ENCODE results near the gene PACSIN1. TPM values are rescaled to one million over a fixed set of nuclear protein-coding genes. Genes with fewer than 3 reads are reported as not detected.

PACSIN1 gene
- total and polyA plus RNA-seq, 4 donors, result 0.03 to 0.17 (median 0.15) TPM

DNA sequence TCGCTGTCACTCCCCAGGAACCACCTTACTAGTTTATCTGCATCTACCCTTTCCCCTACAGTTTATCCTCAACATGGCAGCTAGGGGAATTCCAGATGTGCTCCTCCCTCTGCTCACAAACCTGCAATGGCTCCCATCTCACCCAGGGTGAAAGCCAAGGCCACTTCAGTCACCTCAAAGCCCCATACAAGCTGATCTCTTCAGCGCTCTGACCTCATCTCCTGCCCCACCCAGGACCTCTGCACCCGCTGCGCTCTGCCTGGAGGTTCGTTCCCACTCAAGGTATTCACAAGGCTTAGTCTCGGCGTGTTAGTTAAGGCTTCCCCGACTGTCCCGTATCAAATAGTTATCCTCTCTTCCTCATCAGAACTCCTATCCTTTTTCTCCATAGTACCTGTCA is 118.8 kb downstream of the PACSIN1 start:
- no peak for TF ChIP-seq GABPA (IDR thresholded peaks at IDR 0.05 in 1 of 2, conservative IDR thresholded peaks at IDR 0.05 in 1 of 2)
- TF ChIP-seq, protein P1, sequence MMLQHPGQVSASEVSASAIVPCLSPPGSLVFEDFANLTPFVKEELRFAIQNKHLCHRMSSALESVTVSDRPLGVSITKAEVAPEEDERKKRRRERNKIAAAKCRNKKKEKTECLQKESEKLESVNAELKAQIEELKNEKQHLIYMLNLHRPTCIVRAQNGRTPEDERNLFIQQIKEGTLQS (IDR thresholded peaks at IDR 0.05), result no peak
- TF ChIP-seq HNF4G (IDR thresholded peaks at IDR 0.05), result no peak
- no peak for TF ChIP-seq SP1 (IDR thresholded peaks at IDR 0.05)
- TF ChIP-seq YY1 (IDR thresholded peaks at IDR 0.05), result no peak
- TF ChIP-seq RAD21 (IDR thresholded peaks at IDR 0.05), result no peak
- TF ChIP-seq HNF4A (conservative IDR thresholded peaks at IDR 0.05), result no peak
- no peak for TF ChIP-seq TAF1 (conservative IDR thresholded peaks at IDR 0.05)
- TF ChIP-seq FOXA2 (IDR thresholded peaks at IDR 0.05), result no peak
- Histone ChIP-seq H3K9me3 (ENCODE audit: control insufficient read depth in 4 of 4, low read length in 3 of 4) (no peaks in the 10 kb centered on the region), H3K4me1 (ENCODE audit: control insufficient read depth in 4 of 4, insufficient read depth in 4 of 4, low read length in 3 of 4) (no peaks in the 10 kb centered on the region), H3K9ac (ENCODE audit: low read depth in 1 of 2, low read length in 2 of 2) (no peak overlapping the region), H3K4me3 (ENCODE audit: low read depth in 1 of 3, low read length in 3 of 3) (no peak overlapping the region), H3K27ac (ENCODE audit: low read depth in 1 of 2, low read length in 2 of 2) (no peak overlapping the region), H3K36me3 (ENCODE audit: control insufficient read depth in 4 of 4, insufficient read depth in 3 of 4, low read depth in 1 of 4, low read length in 3 of 4) (peaks cover 4 to 18% (median 6%) of the 10 kb centered on the region in 4 donors), H3K27me3 (ENCODE audit: control insufficient read depth in 4 of 4, insufficient read depth in 4 of 4, low read length in 3 of 4) (no peaks in the 10 kb centered on the region)
- no peak for DNase-seq (ENCODE audit: low spot score)
- WGBS, result 86% methylated on average over 9 of the region's 9 CpGs

Other genes with a start within 250 kb of the PACSIN1 start
- gene HMGA1, start 229.2 kb upstream of the PACSIN1 start, total RNA-seq, result 100 to 1,000 TPM in 1 of 2 donors, 1 to 10 TPM in 1; 4.2 to 118 TPM
- gene HMGA1, start 229.2 kb upstream of the PACSIN1 start, polyA plus RNA-seq, result 1 to 10 TPM; 7.9 to 9.2 TPM
- gene SMIM29, start 217.1 kb upstream of the PACSIN1 start, total RNA-seq, result 1 to 10 TPM; 2.4 to 2.6 TPM
- gene SMIM29, start 217.1 kb upstream of the PACSIN1 start, polyA plus RNA-seq, result 10 to 100 TPM; 10.8 to 11.3 TPM
- gene NUDT3, start 73.4 kb upstream of the PACSIN1 start, total RNA-seq, result 10 to 100 TPM; 11.3 to 20.2 TPM
- 1 to 10 TPM; 3.2 to 7.6 TPM for gene NUDT3, start 73.4 kb upstream of the PACSIN1 start, polyA plus RNA-seq
- gene RPS10, start 40.0 kb upstream of the PACSIN1 start, total RNA-seq, result 100 to 1,000 TPM; 744 to 970 TPM
- gene RPS10, start 40.0 kb upstream of the PACSIN1 start, polyA plus RNA-seq, result 100 to 1,000 TPM; 294 to 920 TPM
- under 1 TPM in 1 of 2 donors, not detected in 1; 0.09 TPM for gene SPDEF, start 90.3 kb downstream of the PACSIN1 start, total RNA-seq
- gene SPDEF, start 90.3 kb downstream of the PACSIN1 start, polyA plus RNA-seq, result under 1 TPM in 1 of 2 donors, not detected in 1; 0.05 TPM
- 10 to 100 TPM; 37.7 to 77.3 TPM for gene ILRUN, start 230.7 kb downstream of the PACSIN1 start, total RNA-seq
- 10 to 100 TPM; 20.3 to 54.7 TPM for gene ILRUN, start 230.7 kb downstream of the PACSIN1 start, polyA plus RNA-seq